ENCODE data around the gene LRRC3.

GRCh38 chr21:44441041-44441400 is 14.3 kb upstream of the LRRC3 start:
- TF ChIP-seq, protein P1, sequence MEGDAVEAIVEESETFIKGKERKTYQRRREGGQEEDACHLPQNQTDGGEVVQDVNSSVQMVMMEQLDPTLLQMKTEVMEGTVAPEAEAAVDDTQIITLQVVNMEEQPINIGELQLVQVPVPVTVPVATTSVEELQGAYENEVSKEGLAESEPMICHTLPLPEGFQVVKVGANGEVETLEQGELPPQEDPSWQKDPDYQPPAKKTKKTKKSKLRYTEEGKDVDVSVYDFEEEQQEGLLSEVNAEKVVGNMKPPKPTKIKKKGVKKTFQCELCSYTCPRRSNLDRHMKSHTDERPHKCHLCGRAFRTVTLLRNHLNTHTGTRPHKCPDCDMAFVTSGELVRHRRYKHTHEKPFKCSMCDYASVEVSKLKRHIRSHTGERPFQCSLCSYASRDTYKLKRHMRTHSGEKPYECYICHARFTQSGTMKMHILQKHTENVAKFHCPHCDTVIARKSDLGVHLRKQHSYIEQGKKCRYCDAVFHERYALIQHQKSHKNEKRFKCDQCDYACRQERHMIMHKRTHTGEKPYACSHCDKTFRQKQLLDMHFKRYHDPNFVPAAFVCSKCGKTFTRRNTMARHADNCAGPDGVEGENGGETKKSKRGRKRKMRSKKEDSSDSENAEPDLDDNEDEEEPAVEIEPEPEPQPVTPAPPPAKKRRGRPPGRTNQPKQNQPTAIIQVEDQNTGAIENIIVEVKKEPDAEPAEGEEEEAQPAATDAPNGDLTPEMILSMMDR (conservative IDR thresholded peaks at IDR 0.05; ENCODE audit: low read length): no peak
- TF ChIP-seq EZH2phosphoT487 (IDR thresholded peaks at IDR 0.05; ENCODE audit: borderline replicate concordance, low read depth, low read length): no peak
